ENCODE results near the gene CNTNAP2. TPM values are rescaled to one million over a fixed set of nuclear protein-coding genes. Genes with fewer than 3 reads are reported as not detected.

Gene CNTNAP2
- total RNA-seq, 2 experiments from 2014 or later: not detected

DNA sequence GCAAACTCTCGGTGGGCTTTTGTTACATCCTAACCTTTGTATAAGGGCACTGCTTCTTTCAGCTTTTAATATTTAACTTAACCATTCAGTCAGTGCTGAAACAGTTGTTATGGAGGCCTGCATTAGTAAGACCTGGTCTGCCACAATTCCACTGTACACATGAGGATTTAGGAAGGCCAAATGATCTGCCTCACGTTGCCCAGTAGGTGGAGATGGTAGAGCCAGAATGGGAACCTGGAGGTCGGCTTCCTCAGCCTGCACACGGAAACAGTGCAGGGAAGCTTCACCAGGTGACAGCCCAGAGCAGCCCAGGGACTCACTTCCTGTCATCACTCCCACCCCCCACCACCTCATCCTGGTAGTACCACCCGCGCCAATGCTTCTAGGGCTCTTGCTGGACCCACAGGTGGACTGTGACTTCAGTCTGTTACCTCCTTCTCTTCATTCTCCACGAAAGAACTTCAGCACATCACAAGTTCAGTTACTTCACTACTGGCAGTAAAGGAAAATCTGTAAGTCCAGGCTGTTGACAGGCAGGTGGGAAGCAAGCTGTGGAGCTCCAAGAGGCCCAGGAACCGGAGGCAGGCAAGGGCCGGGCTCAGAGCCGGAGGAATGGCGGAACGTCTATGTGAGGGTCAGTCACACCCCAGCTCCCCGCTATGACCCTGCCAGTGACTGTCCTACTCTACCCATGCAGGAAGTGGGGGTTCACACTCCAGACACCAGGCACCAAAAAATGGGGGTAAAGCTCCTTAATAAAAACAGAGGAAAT, 1993.7 kb downstream of the CNTNAP2 start:
- Mint-ChIP-seq H3K27ac (no peak overlapping the region), H3K4me1 (ENCODE audit: low read depth) (no peaks in the 10 kb centered on the region), H3K36me3 (ENCODE audit: low read depth) (no peaks in the 10 kb centered on the region), H3K27me3 (ENCODE audit: low read depth) (no peaks in the 10 kb centered on the region), H3K4me3 (no peak overlapping the region), H3K9me3 (ENCODE audit: insufficient read depth) (no peaks in the 10 kb centered on the region)
- ChIA-PET POLR2A (no interaction called here), CTCF (no interaction called here)
- ATAC-seq (no peak), DNase-seq (no peak)

DNA sequence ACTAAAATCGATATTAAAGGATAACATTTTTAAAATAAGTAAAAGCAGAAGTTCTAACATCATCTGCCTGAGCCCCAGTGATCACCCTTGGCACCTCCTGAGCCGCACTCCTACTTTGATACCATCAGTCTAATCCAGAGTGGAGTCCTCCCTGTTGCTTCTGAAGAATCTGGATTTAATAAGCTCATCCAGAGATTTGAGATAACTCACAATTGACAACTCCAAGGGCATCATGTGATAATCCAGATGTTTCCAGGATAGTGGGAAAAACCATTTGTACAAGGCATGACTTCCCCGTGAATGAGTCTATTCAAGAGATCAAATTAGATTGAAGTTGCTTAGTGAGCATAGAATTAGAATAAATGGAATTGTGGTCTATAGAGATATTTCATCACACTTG, 1998.2 kb downstream of the CNTNAP2 start:
- CTCF ChIA-PET: no interaction called here
- H3K4me1 Mint-ChIP-seq (ENCODE audit: low read depth): peaks cover 2% of the 10 kb centered on the region

GRCh38 chr7:148115308-148115707, 1998.7 kb downstream of the CNTNAP2 start:
- Mint-ChIP-seq H3K4me1 (ENCODE audit: low read depth) (peaks cover 2% of the 10 kb centered on the region), H3K27ac (no peak overlapping the region), H3K36me3 (ENCODE audit: low read depth) (no peaks in the 10 kb centered on the region), H3K9me3 (ENCODE audit: insufficient read depth) (no peaks in the 10 kb centered on the region), H3K4me3 (no peak overlapping the region), H3K27me3 (ENCODE audit: low read depth) (no peaks in the 10 kb centered on the region)
- DNase-seq (no peak), ATAC-seq (no peak)
- ChIA-PET CTCF (no interaction called here), POLR2A (no interaction called here)

More for the DNA sequence above, 1998.2 kb downstream of the CNTNAP2 start:
- no peaks in the 10 kb centered on the region for H3K36me3 Mint-ChIP-seq (ENCODE audit: low read depth)
- POLR2A ChIA-PET: no interaction called here
- ATAC-seq: no peak
- no peaks in the 10 kb centered on the region for H3K9me3 Mint-ChIP-seq (ENCODE audit: insufficient read depth)
- no peak overlapping the region for H3K27ac Mint-ChIP-seq
- no peaks in the 10 kb centered on the region for H3K27me3 Mint-ChIP-seq (ENCODE audit: low read depth)
- no peak for DNase-seq
- H3K4me3 Mint-ChIP-seq: no peak overlapping the region

GRCh38 chr7:148116195-148116594, 1999.6 kb downstream of the CNTNAP2 start:
- DNase-seq: no peak
- H3K27ac Mint-ChIP-seq: no peak overlapping the region
- H3K36me3 Mint-ChIP-seq (ENCODE audit: low read depth): no peaks in the 10 kb centered on the region
- no peaks in the 10 kb centered on the region for H3K27me3 Mint-ChIP-seq (ENCODE audit: low read depth)
- no peak overlapping the region for H3K4me3 Mint-ChIP-seq
- H3K9me3 Mint-ChIP-seq (ENCODE audit: insufficient read depth): no peaks in the 10 kb centered on the region
- ChIA-PET CTCF (no interaction called here), POLR2A (no interaction called here)
- peaks cover 2% of the 10 kb centered on the region for H3K4me1 Mint-ChIP-seq (ENCODE audit: low read depth)
- no peak for ATAC-seq

- H3K27me3 Mint-ChIP-seq (ENCODE audit: low read depth): no peaks in the 10 kb centered on the region
- POLR2A ChIA-PET: no interaction called here
- CTCF ChIA-PET: no interaction called here
Observed at GRCh38 chr7:148116829-148117403, 2000.3 kb downstream of the CNTNAP2 start.

DNA sequence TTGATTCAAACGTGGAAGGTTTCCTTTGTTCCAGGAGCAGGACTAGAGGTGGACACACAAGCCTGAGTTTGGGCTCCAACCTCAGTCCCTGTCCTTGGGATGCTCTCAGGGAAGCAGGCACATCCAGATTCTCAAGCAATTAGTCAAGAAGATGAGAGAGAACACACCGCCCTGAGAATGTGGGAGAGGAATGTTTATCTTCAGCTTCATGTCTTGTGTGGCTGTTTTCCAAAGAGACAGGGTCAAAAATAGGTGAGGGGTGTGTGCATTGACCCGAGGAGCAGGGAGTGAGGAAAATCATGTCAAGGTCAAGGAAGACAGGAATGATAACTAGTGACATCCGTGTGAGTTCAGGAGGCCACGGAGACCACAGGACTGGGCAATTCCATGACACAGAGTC, 2001.8 kb downstream of the CNTNAP2 start:
- Mint-ChIP-seq H3K9me3 (ENCODE audit: insufficient read depth) (no peaks in the 10 kb centered on the region), H3K4me3 (no peak overlapping the region), H3K27me3 (ENCODE audit: low read depth) (no peaks in the 10 kb centered on the region), H3K27ac (no peak overlapping the region), H3K36me3 (ENCODE audit: low read depth) (no peaks in the 10 kb centered on the region), H3K4me1 (ENCODE audit: low read depth) (peaks cover 2% of the 10 kb centered on the region)
- no peak for DNase-seq
- ChIA-PET CTCF (interaction anchor here (0.7 kb wide), 1 partner anchor 1119 kb away, joined by 3 read pairs; no protein-coding TSS in a partner anchor), POLR2A (no interaction called here)
- no peak for ATAC-seq

More at GRCh38 chr7:148116829-148117403, 2000.3 kb downstream of the CNTNAP2 start:
- no peak overlapping the region for H3K4me3 Mint-ChIP-seq
- ATAC-seq (no peak), DNase-seq (no peak)
- no peaks in the 10 kb centered on the region for H3K9me3 Mint-ChIP-seq (ENCODE audit: insufficient read depth)
- H3K4me1 Mint-ChIP-seq (ENCODE audit: low read depth): peaks cover 2% of the 10 kb centered on the region
- no peaks in the 10 kb centered on the region for H3K36me3 Mint-ChIP-seq (ENCODE audit: low read depth)
- H3K27ac Mint-ChIP-seq: no peak overlapping the region

DNA sequence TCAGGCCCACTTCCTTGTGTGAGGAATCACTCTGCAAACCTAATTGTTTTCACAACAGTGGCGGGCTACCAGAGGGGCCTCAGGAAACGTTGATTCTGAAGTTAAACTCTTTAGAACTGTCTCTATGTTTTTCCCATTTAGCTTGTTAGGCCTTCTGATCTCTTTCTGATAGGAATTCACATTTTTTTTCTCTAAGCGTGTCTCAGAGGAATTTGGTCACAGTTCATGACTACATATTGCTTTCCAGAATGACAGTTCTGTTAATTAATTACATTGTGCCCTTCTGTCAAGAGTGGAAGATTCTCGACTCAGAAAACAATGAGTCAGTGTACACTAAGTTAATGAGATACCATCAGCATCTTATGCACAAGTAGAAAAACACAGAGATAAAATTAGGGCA, 2004.8 kb downstream of the CNTNAP2 start:
- DNase-seq: no peak
- no peak for ATAC-seq
- Mint-ChIP-seq H3K27ac (no peak overlapping the region), H3K4me1 (ENCODE audit: low read depth) (no peaks in the 10 kb centered on the region), H3K4me3 (no peak overlapping the region), H3K9me3 (ENCODE audit: insufficient read depth) (no peaks in the 10 kb centered on the region), H3K27me3 (ENCODE audit: low read depth) (no peaks in the 10 kb centered on the region), H3K36me3 (ENCODE audit: low read depth) (no peaks in the 10 kb centered on the region)
- CTCF ChIA-PET: no interaction called here
- POLR2A ChIA-PET: no interaction called here

DNA sequence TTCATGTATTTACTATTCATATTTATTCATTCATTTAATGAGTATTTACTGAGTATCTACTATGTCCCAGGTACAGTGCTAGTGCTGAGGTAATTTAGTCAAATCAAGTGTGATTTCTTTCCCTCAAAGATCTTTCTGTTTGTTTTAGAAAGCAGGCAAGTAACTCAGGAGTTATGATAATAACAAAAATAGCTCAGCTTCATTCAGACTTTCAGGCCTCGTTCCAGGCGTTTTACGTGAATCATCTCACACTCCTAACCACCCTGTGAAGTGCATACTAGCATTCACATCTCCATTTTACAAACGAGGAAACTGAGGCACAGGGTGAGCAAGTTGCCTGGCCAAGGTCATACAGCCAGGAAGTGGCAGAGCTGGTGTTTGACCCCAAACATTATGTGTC, 2005.2 kb downstream of the CNTNAP2 start:
- Mint-ChIP-seq H3K27me3 (ENCODE audit: low read depth) (no peaks in the 10 kb centered on the region), H3K4me1 (ENCODE audit: low read depth) (no peaks in the 10 kb centered on the region), H3K27ac (no peak overlapping the region), H3K4me3 (no peak overlapping the region), H3K9me3 (ENCODE audit: insufficient read depth) (no peaks in the 10 kb centered on the region), H3K36me3 (ENCODE audit: low read depth) (no peaks in the 10 kb centered on the region)
- POLR2A ChIA-PET: no interaction called here
- DNase-seq (no peak), ATAC-seq (no peak)
- CTCF ChIA-PET: no interaction called here

DNA sequence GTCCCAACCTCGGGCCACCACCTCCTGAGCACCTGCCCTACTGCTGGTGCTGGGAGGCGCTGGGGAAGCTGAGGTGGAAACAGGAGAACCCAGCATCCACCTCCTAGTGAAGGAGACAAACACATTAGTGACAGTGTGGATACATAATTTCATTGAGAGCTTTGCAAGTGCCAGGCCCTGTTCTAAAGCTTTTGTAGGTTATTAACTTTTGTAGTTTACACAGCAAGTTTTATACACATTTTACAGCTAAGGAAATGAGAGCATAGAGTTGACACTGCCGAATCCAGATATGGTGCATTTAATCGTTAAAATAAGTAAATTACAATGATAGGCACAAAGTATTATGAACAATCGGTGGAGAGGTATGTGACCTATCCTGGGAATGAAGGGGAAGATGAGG, 2007.9 kb downstream of the CNTNAP2 start:
- CTCF ChIA-PET: no interaction called here
- Mint-ChIP-seq H3K27me3 (ENCODE audit: low read depth) (no peaks in the 10 kb centered on the region), H3K9me3 (ENCODE audit: insufficient read depth) (no peaks in the 10 kb centered on the region), H3K4me1 (ENCODE audit: low read depth) (no peaks in the 10 kb centered on the region), H3K36me3 (ENCODE audit: low read depth) (no peaks in the 10 kb centered on the region), H3K27ac (no peak overlapping the region), H3K4me3 (no peak overlapping the region)
- POLR2A ChIA-PET: no interaction called here
- no peak for ATAC-seq
- DNase-seq: no peak

DNA sequence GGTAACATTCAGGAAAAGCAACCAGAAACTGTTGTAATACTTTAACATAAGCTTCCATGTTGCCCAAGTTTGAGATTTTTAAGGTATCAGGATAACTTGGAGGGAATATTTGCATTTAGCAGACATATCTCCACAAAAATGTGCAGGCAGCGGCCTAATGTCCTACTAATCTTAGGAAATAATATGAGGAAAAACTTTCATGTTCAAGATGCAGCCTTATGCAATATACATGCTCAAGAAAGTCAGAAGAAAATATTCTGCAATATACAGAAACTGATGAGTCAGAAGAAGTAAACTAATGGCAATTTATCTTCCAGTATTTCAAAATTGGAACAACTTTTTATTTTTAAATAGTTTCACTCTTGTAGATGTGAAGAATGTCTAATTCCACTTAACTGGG, 2010.8 kb downstream of the CNTNAP2 start:
- no peak overlapping the region for H3K4me3 Mint-ChIP-seq
- ChIA-PET CTCF (no interaction called here), POLR2A (no interaction called here)
- no peaks in the 10 kb centered on the region for H3K27me3 Mint-ChIP-seq (ENCODE audit: low read depth)
- no peak overlapping the region for H3K27ac Mint-ChIP-seq
- H3K9me3 Mint-ChIP-seq (ENCODE audit: insufficient read depth): no peaks in the 10 kb centered on the region
- no peak for ATAC-seq
- DNase-seq: no peak
- no peaks in the 10 kb centered on the region for H3K4me1 Mint-ChIP-seq (ENCODE audit: low read depth)
- no peaks in the 10 kb centered on the region for H3K36me3 Mint-ChIP-seq (ENCODE audit: low read depth)

- no peaks in the 10 kb centered on the region for H3K9me3 Mint-ChIP-seq (ENCODE audit: insufficient read depth)
Observed at GRCh38 chr7:148129023-148129422, 2012.4 kb downstream of the CNTNAP2 start.

DNA sequence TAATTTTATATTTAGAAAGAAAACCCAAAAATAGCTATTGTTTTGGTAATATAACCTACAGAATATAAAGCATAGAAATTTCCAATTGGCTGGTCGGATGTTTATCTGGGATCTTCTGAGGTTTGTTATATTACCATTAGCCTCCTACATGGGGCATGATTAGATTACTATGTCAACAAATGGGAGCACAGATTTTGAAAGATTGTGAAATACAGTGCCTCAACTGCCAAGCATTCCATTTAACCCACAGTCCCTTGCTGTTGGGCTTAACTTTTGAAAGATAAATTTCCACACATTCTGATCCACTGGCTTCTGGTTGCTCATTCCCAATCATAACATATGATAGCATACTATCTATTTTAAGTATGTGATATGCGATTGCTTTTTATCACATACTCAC, 2018.5 kb downstream of the CNTNAP2 start:
- Mint-ChIP-seq H3K27me3 (ENCODE audit: low read depth) (no peaks in the 10 kb centered on the region), H3K27ac (no peak overlapping the region), H3K36me3 (ENCODE audit: low read depth) (no peaks in the 10 kb centered on the region), H3K4me3 (no peak overlapping the region), H3K4me1 (ENCODE audit: low read depth) (no peaks in the 10 kb centered on the region), H3K9me3 (ENCODE audit: insufficient read depth) (no peaks in the 10 kb centered on the region)
- no peak for DNase-seq
- ATAC-seq: no peak
- POLR2A ChIA-PET: no interaction called here
- CTCF ChIA-PET: no interaction called here

More at GRCh38 chr7:148129023-148129422, 2012.4 kb downstream of the CNTNAP2 start:
- Mint-ChIP-seq H3K36me3 (ENCODE audit: low read depth) (no peaks in the 10 kb centered on the region), H3K27me3 (ENCODE audit: low read depth) (no peaks in the 10 kb centered on the region), H3K4me1 (ENCODE audit: low read depth) (no peaks in the 10 kb centered on the region), H3K27ac (no peak overlapping the region), H3K4me3 (no peak overlapping the region)
- no peak for DNase-seq
- ATAC-seq: no peak
- ChIA-PET CTCF (no interaction called here), POLR2A (no interaction called here)

DNA sequence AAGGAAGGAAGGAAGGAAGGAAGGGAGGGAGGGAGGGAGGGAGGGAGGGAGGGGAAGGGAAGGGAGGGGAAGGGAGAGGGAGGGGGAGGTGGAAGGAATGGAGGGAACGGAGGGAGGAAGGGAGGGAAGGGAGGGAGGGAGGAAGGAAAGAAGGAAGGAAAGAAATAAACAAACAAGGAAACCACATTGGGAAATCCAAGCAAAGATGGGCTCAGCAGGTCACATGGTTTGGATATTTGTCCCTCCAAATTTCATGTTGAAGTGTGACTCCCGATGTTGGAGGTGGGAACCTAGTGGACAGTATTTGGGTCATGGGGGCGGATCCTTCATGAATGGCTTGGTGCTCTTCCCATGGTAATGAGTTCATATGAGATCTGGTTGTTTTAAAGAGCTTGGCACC, 2019.4 kb downstream of the CNTNAP2 start:
- H3K9me3 Mint-ChIP-seq (ENCODE audit: insufficient read depth): no peaks in the 10 kb centered on the region
- H3K27ac Mint-ChIP-seq: no peak overlapping the region
- ATAC-seq: no peak
- ChIA-PET POLR2A (no interaction called here), CTCF (no interaction called here)
- no peaks in the 10 kb centered on the region for H3K36me3 Mint-ChIP-seq (ENCODE audit: low read depth)
- no peaks in the 10 kb centered on the region for H3K4me1 Mint-ChIP-seq (ENCODE audit: low read depth)
- H3K27me3 Mint-ChIP-seq (ENCODE audit: low read depth): no peaks in the 10 kb centered on the region
- H3K4me3 Mint-ChIP-seq: no peak overlapping the region
- no peak for DNase-seq
